Esophagus squamous epithelium (tissue), 5 donors: ENCODE measurements around the gene MCTP2. TPM values are rescaled to one million over a fixed set of nuclear protein-coding genes. Genes with fewer than 3 reads are reported as not detected.

ENCODE experiments used
- DNase-seq: peaks from one replicate; lab custom pipeline; 2025; lab: John Stamatoyannopoulos, UW
- H3K27ac ChIP-seq, 4 donors: fragments of 200-600 bp; sonication (generic); one replicate each; pipeline ENCODE4 v1.5.1; 2016 to 2019; ENCODE audit warnings: mild to moderate bottlenecking in 1 of 4
- H3K27me3 ChIP-seq, 4 donors: fragments of 200-600 bp; sonication (generic); 1 replicate in 3 of 4; 2 replicates in 1 of 4; pipeline versions ENCODE4 v1.5.1 to v1.6.0; 2017 to 2021; ENCODE audit warnings: antibody characterized with exemption in 1 of 4
- H3K36me3 ChIP-seq, 3 donors: fragments of 200-600 bp; sonication (generic); one replicate each; pipeline ENCODE4 v1.5.1; 2016 to 2019
- H3K4me1 ChIP-seq, 3 donors: fragments of 200-600 bp; sonication (generic); one replicate each; pipeline ENCODE4 v1.5.1; 2017 to 2019
- H3K4me3 ChIP-seq, 4 donors: fragments of 200-600 bp; sonication (generic); 1 replicate in 3 of 4; 2 replicates in 1 of 4; pipeline ENCODE4 v1.5.1; 2016 to 2019; ENCODE audit warnings: mild to moderate bottlenecking in 2 of 4, moderate library complexity in 1 of 4
- H3K9me3 ChIP-seq, 3 donors: fragments of 200-600 bp; sonication (generic); one replicate each; pipeline ENCODE4 v1.5.1; 2016 to 2019
- CTCF ChIP-seq, 6 experiments: fragments of 450-650 bp in 4 of 6; fragments of 200-600 bp in 2 of 6; sonication (generic) in 2 of 6; IDR thresholded peaks; one replicate each; pipeline ENCODE4 v1.5.1; 2016 to 2019; ENCODE audit warnings: antibody characterized with exemption in 6 of 6, mild to moderate bottlenecking in 4 of 6, moderate library complexity in 4 of 6
- POLR2A ChIP-seq, 4 donors: fragments of 450-650 bp; IDR thresholded peaks; one replicate each; pipeline ENCODE4 v1.6.1; 2017; ENCODE audit warnings: antibody characterized with exemption in 4 of 4, mild to moderate bottlenecking in 4 of 4, moderate library complexity in 3 of 4
- WGBS, 2 donors: methylation state at CpG; one replicate each; pipeline ENCODE4 v1.1.5; 2018; 5-methylcytosine and 5-hydroxymethylcytosine counted together
- intact Hi-C: fragments of 100-400 bp; cut with DNase I; formaldehyde crosslinking; loops from one replicate; pipeline ENCODE4 v1.15.0; 2022
- total RNA-seq, 4 donors: library from RNA; depleted of rRNA; stranded (reverse); fragments of >200 nt; gene quantifications; one replicate each; pipeline ENCODE4 v1.1.0, GENCODE V29; 2016
- donor health status: DM: yes; HTN: yes; CAD: no.

The MCTP2 gene
- total RNA-seq, 4 donors from 2014 or later, result 11.2 to 29.9 (median 15.6) TPM

- Histone ChIP-seq H3K4me1 (no peaks in the 10 kb centered on the region), H3K9me3 (no peaks in the 10 kb centered on the region), H3K4me3 (no peak overlapping the region), H3K27ac (no peak overlapping the region), H3K27me3 (no peaks in the 10 kb centered on the region), H3K36me3 (peaks cover 0 to 2% (median 0%) of the 10 kb centered on the region in 3 donors)
- TF ChIP-seq CTCF (IDR thresholded peaks at IDR 0.05) (no peak), POLR2A (IDR thresholded peaks at IDR 0.05) (no peak)
- WGBS, 2 donors, result 71 to 81% methylated on average over 3 of the region's 3 CpGs
- intact Hi-C loops, result no loop called here
- no peak for DNase-seq
Observed at GRCh38 chr15:94397337-94397736, 166.0 kb downstream of the MCTP2 start.

GRCh38 chr15:94398001-94398400 is 166.6 kb downstream of the MCTP2 start:
- intact Hi-C loops, result no loop called here
- TF ChIP-seq POLR2A (IDR thresholded peaks at IDR 0.05) (no peak), CTCF (IDR thresholded peaks at IDR 0.05) (no peak)
- Histone ChIP-seq H3K27me3 (no peaks in the 10 kb centered on the region), H3K9me3 (no peaks in the 10 kb centered on the region), H3K4me3 (no peak overlapping the region), H3K27ac (no peak overlapping the region), H3K4me1 (peaks cover 0 to 2% (median 0%) of the 10 kb centered on the region in 3 donors), H3K36me3 (peaks cover 0 to 5% (median 0%) of the 10 kb centered on the region in 3 donors)
- no peak for DNase-seq

GRCh38 chr15:94400526-94401298 is 169.4 kb downstream of the MCTP2 start:
- intact Hi-C loops, result no loop called here
- Histone ChIP-seq H3K4me1 (peaks cover 0 to 6% (median 3%) of the 10 kb centered on the region in 3 donors), H3K27me3 (no peaks in the 10 kb centered on the region), H3K27ac (no peak overlapping the region), H3K4me3 (no peak overlapping the region), H3K9me3 (no peaks in the 10 kb centered on the region), H3K36me3 (peaks cover 0 to 10% (median 0%) of the 10 kb centered on the region in 3 donors)
- no peak for DNase-seq
- TF ChIP-seq POLR2A (IDR thresholded peaks at IDR 0.05), result no peak
- TF ChIP-seq CTCF (IDR thresholded peaks at IDR 0.05), result no peak
- WGBS, 2 donors, result 82 to 86% methylated on average over 10 of the region's 10 CpGs

- H3K27me3 ChIP-seq, result no peaks in the 10 kb centered on the region
- no peak for DNase-seq
- intact Hi-C loops, result no loop called here
Observed at GRCh38 chr15:94403331-94403730, 172.0 kb downstream of the MCTP2 start.

More at GRCh38 chr15:94403331-94403730, 172.0 kb downstream of the MCTP2 start:
- 32 to 34% methylated on average over 4 of the region's 4 CpGs for WGBS, 2 donors
- H3K9me3 ChIP-seq, result no peaks in the 10 kb centered on the region
- H3K27ac ChIP-seq, result peak overlapping the region in 2 of 4 donors; percentile 6 to 34
- no peak for TF ChIP-seq POLR2A (IDR thresholded peaks at IDR 0.05)
- TF ChIP-seq CTCF (IDR thresholded peaks at IDR 0.05), result no peak
- no peak overlapping the region for H3K4me3 ChIP-seq
- peaks cover 0 to 6% (median 3%) of the 10 kb centered on the region in 3 donors for H3K4me1 ChIP-seq
- H3K36me3 ChIP-seq, result peaks cover 0 to 19% (median 0%) of the 10 kb centered on the region in 3 donors
